Panc1 (cell line): ENCODE data around the gene MFN1.

Source experiments
- CTCF ChIP-seq: fragments of 450-650 bp; IDR thresholded peaks from 2 replicates; pipeline ENCODE4 v1.5.1; 2017; ENCODE audit warnings: mild to moderate bottlenecking
- POLR2AphosphoS5 ChIP-seq: IDR thresholded peaks from 2 replicates; pipeline ENCODE4 v1.6.1; 2012; ENCODE audit warnings: mild to moderate bottlenecking, low read depth, low read length, moderate library complexity
- REST ChIP-seq, 2 experiments: IDR thresholded peaks; 2 replicates each; pipeline ENCODE4 v1.6.1; 2011 to 2012; ENCODE audit warnings: low read depth in 2 of 2, control low read depth in 1 of 2, low read length in 1 of 2, mild to moderate bottlenecking in 1 of 2, moderate library complexity in 1 of 2; ENCODE audit not compliant: insufficient read depth in 1 of 2
- SIN3A ChIP-seq: IDR thresholded peaks from 2 replicates; pipeline ENCODE4 v1.6.1; 2012; ENCODE audit warnings: low read depth, mild to moderate bottlenecking, low read length, moderate library complexity, borderline replicate concordance; ENCODE audit not compliant: insufficient read depth

GRCh38 chr3:179404307-179404706, 56.8 kb downstream of the MFN1 start:
- no peak for TF ChIP-seq CTCF
- TF ChIP-seq POLR2AphosphoS5: no peak
- TF ChIP-seq REST (IDR thresholded peaks at IDR 0.05; ENCODE audit: insufficient read depth in 1 of 2, low read depth in 2 of 2, low read length in 1 of 2): no peak
- no peak for TF ChIP-seq SIN3A
